GM19397 (cell line): Measurements from ENCODE around the gene UBC.
A peak's percentile ranks its signal among the peaks of the same experiment; 100 is the strongest.
"Not testable (repeated sequence)": the region's sequence is repeated elsewhere in the genome, so short reads cannot be mapped to it uniquely, and the experiment has no call there.

Experiments
- ATAC-seq: cut with Tn5 transposase; IDR thresholded peaks from one replicate; pipeline ENCODE4 v1.9.1; 2021; ENCODE audit warnings: mild to moderate bottlenecking, moderate library complexity; ENCODE audit not compliant: unreplicated experiment

Gene UBC

DNA sequence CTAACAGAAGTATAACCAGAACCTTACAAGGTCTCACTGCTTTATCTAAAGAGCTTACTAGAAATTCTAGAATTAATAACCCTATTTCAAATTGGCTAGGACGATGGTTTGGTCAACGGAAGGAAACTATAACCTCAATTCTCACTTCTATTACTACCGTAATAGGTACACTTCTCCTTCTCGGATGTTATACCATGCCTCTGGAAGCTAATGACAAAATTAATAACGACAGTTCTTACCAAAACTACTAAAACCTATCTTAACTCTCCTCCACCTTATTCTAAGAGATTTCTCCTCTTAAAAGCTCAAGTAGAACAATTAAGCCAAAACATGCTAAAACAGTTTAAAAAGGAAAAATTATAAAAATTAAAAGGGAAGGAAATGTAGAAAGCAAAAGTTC is 23.7 kb upstream of the UBC start:
- ATAC-seq, result no peak

- not testable (repeated sequence) for ATAC-seq
Measured at GRCh38 chr12:124931528-124931927, 17.1 kb upstream of the UBC start.

DNA sequence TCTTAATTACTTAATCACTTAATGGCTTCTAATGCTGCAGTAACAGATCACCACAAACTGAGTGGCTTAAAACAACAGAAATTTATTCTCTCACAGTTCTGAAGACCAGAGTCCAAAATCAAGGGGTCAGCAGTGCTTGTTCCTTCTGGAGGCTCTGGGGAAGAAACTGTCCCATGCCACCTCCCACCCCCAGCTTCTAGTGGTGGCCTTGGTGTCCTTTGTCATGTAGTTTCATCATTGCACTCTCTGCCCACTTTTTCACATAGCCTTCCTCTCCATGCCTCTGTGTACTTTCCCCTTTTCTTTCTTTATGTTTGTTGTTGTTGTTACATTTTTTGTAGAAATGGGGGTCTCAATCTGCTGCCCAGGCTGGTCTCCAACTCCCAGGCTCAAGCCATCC is 16.1 kb upstream of the UBC start:
- ATAC-seq, result no peak

- no peak for ATAC-seq
Measured at GRCh38 chr12:124929649-124930419, 15.4 kb upstream of the UBC start.

DNA sequence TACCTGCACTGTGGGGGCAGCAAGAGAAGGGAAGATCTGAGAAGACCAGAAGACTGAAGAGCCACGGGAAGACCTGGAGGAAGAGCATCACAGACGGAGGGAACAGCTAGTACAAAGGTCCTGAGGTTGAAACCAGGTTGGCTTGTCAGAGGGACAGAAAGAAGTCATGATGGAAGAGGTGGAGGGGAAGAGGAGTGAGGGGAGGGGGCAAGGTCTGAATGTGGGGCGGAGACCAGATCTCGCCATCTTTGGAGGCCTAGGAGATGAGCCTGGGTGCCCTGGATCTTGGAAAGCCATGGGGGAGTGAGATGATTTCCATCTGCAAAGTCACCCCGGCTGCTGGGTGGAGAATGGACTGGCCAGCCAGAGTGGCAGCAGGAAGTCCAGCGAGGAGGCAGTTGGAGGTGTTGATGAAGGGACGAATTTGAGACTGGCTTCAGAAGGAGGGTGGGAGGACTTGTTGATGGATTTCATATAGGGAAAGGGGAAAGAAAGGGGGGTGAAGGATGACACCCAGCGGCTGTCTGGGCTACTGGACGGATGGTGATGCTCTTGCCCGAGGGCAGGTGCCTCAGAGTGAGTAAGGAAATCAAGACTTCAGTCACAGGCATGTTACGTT is 14.6 kb upstream of the UBC start:
- no peak for ATAC-seq

GRCh38 chr12:124928095-124928911 is 13.9 kb upstream of the UBC start:
- ATAC-seq, result peak; percentile 38

DNA sequence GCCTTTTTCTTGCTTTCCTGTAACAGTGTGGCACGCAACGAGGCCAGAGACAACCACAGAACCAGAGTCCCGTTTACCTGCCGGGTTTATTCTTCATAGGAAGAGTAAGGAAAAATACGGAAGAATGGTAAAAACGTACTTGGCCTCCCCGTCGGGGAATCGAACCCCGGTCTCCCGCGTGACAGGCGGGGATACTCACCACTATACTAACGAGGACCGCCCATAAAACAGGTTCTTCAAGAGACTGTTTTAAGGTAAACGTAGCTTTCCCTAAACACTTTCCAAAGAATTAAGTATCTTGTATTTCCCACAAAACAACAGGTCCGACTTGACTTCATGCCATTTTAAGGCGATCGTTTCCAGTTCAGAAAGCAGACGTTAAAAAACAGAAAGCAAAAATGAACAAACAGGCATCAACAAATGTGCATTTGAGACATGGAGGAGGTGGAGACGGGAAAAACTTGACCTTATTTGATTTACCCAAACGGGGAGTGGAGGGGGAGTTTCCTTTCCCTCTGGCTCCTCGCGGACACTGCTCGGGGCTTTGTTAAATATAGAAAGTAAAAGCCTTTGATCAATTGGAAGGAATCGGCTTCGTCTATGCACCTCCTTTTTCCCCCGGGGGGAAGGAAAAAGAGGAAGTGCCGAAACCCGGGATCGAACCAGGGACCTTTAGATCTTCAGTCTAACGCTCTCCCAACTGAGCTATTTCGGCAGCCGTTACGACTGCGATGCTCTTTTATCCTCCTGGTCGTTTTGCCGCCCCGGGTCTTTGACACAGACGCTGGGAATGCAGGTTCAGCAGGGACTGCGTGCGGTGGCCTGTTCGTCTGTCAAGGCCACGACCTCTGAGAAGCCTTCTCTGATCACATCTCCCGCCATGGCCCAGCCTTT is 13.0 kb upstream of the UBC start:
- peak; percentile 86 for ATAC-seq

GRCh38 chr12:124925782-124926181 is 11.3 kb upstream of the UBC start:
- ATAC-seq, result not testable (repeated sequence)

DNA sequence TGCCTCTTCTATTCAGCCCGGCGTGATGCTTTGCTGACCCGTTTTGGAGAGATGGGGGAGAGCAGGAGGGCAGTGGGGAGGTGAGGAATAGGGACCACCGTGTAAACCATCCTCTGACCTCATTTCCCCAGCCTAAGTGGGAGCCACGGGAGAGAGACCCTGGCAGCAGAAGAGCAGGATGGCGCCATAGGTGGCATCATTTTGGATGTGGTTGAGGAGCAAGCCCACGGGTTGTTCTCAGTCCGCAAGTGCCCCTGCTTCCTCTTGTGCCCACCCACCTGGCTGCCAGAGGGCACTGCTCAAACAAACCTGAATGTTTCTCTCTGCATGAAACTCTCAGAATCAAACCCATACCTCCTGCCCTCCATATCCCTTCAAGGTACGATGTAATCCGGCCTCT is 10.7 kb upstream of the UBC start:
- ATAC-seq, result no peak

GRCh38 chr12:124923905-124924734 is 9.7 kb upstream of the UBC start:
- ATAC-seq, result no peak

- peak; percentile 41 for ATAC-seq
Measured at GRCh38 chr12:124921200-124922031, 7.0 kb upstream of the UBC start.

DNA sequence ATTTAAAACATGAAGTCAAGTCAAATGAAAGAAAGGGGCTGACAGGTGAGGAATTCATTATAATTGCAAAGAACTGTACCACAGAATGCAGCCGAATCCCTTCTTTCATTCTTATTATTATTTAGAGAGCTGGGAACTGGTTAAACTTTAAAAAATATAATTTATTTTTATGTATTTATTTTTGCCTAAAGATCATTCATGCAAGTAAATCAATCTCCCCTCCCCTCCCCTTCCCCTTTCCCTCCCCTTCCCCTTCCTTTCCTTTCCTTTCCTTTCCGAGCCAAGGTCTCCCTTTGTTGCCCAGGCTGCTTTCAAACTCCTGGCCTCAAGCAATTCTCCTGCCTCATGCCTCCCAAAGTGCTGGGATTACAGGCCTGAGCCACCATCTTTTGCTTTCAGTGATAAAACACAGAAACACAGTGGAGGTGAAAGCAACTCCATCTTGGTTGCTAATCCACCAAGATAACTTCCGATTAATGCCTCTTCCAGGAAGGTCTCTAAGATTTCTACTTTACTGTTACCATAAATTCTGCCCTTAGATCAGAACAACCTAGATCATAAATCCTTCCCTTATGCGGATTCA is 6.0 kb upstream of the UBC start:
- ATAC-seq, result no peak

GRCh38 chr12:124919521-124920352 is 5.3 kb upstream of the UBC start:
- no peak for ATAC-seq

GRCh38 chr12:124918622-124918988 is 4.2 kb upstream of the UBC start:
- not testable (repeated sequence) for ATAC-seq

GRCh38 chr12:124917841-124918621 is 3.6 kb upstream of the UBC start:
- no peak for ATAC-seq

DNA sequence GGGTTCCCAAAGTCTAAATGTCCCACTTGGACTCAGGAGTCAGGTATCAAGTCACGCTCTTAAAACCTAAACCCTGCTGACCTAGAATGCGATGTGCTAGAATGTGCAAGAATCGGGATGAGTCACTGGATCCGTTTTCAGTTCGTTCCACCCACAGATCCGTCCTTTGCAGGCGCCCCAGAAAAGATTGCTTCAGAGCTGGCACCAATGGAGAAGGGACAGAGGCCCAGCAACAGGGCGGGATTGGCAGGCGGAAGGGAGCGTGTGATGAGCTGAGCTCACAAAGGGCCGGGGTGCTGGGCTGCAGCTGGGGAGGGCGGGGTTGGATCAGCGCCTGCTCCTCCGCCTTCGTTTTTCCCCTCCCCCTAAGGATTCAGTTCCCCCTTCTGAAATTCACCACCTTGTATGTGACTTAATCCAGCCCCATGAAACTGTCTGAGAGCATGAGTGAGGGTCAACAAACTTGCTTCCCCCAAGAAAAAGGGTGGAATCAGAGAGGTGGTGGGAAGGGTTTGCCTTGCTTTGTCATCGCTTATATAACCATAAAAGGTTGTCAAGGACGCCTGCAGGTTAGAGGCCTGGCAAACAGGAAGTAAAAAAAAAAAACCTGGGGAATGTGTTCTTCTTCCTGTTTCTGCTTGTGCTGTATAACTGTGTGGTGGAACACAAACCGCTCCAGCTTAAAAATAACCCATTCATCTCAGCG is 2.8 kb upstream of the UBC start:
- peak; percentile 47 for ATAC-seq
